Ramos (cell line): Measurements from ENCODE around the gene PTPRC.
"Not testable (repeated sequence)": the region's sequence is repeated elsewhere in the genome, so short reads cannot be mapped to it uniquely, and the experiment has no call there.

Experiments
- in situ Hi-C: fragments of 300-500 bp; cut with MboI; formaldehyde crosslinking; loops from one replicate; pipeline ENCODE4 v1.14.3; 2022; ENCODE audit warnings: low sequenced_read_pairs; ENCODE audit not compliant: unreplicated experiment

The PTPRC gene, protein sequence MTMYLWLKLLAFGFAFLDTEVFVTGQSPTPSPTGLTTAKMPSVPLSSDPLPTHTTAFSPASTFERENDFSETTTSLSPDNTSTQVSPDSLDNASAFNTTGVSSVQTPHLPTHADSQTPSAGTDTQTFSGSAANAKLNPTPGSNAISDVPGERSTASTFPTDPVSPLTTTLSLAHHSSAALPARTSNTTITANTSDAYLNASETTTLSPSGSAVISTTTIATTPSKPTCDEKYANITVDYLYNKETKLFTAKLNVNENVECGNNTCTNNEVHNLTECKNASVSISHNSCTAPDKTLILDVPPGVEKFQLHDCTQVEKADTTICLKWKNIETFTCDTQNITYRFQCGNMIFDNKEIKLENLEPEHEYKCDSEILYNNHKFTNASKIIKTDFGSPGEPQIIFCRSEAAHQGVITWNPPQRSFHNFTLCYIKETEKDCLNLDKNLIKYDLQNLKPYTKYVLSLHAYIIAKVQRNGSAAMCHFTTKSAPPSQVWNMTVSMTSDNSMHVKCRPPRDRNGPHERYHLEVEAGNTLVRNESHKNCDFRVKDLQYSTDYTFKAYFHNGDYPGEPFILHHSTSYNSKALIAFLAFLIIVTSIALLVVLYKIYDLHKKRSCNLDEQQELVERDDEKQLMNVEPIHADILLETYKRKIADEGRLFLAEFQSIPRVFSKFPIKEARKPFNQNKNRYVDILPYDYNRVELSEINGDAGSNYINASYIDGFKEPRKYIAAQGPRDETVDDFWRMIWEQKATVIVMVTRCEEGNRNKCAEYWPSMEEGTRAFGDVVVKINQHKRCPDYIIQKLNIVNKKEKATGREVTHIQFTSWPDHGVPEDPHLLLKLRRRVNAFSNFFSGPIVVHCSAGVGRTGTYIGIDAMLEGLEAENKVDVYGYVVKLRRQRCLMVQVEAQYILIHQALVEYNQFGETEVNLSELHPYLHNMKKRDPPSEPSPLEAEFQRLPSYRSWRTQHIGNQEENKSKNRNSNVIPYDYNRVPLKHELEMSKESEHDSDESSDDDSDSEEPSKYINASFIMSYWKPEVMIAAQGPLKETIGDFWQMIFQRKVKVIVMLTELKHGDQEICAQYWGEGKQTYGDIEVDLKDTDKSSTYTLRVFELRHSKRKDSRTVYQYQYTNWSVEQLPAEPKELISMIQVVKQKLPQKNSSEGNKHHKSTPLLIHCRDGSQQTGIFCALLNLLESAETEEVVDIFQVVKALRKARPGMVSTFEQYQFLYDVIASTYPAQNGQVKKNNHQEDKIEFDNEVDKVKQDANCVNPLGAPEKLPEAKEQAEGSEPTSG (N-terminal part only)

DNA sequence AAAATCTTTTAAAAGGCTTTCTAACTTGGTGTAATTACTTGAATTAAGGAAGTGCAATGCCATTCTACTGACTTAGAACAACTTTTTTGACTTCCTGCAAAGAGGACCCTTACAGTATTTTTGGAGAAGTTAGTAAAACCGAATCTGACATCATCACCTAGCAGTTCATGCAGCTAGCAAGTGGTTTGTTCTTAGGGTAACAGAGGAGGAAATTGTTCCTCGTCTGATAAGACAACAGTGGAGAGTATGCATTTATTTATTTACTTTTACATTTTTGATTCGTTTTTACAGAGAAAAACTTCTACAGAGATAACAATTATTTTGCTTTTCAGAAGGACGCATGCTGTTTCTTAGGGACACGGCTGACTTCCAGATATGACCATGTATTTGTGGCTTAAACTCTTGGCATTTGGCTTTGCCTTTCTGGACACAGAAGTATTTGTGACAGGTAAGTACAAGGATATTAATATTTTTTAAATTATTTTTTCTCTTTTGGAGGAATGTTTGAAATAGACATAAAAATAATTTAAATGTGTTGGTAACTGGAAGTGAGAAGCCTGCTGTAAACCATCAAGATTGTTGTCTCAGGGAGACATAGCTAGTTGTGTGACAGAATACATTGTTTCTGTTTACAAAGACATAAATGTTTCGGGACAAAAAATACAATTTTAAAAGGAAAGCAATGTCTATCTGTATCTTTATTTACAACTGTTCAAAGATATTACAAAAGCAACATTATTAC is at the start of gene PTPRC:
PTPRC (plus strand) TSS at position 147 of the 742 bp plus-strand sequence; CDS start at position 376, 229 bp downstream.
- in situ Hi-C loops, result loop anchor here (25.0 kb wide), 1 partner anchor 877 kb away; no protein-coding TSS in a partner anchor

DNA sequence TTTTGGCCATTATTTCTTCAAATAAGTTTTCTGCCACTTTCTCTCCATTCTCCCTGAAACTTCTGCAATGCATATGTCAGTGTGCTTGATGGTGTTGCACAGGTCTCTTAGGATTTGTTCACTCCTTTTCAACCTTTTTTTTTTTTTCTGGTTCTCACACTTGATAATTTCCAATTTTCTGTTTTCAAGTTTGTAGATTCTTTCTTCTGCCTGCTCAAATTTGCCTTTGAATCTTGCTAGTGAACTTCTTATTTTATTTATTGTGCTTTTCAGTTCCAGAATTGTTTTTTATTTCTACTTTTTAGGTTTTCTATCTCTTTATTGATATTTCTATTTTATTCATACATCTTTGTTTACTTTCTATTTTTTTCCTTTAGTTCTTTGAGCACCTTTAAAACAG is 48.4 kb upstream of the PTPRC start:
- in situ Hi-C loops, result no loop called here

DNA sequence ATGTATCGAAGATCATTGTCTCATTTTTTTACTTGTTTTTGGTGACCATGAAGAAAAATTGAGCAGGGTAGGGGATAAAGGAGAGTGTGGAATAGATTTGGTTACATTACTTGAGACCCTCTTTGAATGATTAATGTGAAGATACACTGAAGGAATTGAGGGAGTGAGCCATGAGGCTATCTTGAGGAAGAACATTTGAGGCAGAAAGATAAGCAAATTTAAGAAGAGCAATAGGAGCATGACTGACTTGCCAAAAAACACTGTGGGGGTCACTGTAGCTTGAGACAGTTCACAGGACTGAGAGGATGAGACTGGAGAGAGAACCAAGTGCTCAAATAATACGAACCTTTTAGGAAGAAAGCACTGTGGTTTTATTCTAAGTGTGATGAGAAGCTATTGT is 43.1 kb upstream of the PTPRC start:
- in situ Hi-C loops, result no loop called here

DNA sequence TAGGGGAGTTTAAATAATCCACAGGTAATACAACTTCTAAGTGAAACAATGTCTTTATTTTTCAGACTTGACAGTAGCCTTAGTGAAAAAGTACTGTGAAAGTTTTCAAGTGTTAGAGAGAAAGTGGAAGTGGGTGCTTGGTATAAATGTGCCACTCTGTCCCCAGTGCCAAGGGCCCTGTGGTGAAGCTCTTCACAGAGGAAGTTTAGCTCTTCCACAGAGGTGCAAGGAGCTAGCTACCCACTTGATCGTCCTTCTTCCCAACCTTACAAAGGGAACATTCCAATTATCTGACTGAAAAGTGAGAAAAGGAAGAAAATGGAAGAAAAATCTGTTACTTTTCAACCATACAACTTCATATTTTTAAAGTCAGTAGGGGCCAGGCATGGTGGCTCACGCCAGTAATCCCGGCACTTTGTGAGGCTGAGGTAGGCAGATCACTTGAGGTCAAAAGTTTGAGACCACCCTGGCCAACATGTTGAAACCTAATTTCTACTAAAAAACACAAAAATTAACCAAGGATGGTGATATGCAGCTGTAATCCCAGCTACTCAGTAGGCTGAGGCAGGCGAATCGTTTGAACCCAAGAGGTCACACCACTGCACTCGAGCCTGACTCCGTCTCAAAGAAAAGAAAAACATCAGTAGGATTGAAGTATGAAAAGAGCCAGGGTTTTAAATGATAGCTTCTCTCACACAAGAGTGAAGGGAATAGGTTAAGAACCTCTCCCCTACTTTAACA is 41.0 kb upstream of the PTPRC start:
- in situ Hi-C loops, result no loop called here

GRCh38 chr1:198598796-198599321 is 40.0 kb upstream of the PTPRC start:
- in situ Hi-C loops, result no loop called here

- in situ Hi-C loops, result no loop called here
These were observed 39.1 kb upstream of the PTPRC start for GRCh38 chr1:198599749-198600148.

DNA sequence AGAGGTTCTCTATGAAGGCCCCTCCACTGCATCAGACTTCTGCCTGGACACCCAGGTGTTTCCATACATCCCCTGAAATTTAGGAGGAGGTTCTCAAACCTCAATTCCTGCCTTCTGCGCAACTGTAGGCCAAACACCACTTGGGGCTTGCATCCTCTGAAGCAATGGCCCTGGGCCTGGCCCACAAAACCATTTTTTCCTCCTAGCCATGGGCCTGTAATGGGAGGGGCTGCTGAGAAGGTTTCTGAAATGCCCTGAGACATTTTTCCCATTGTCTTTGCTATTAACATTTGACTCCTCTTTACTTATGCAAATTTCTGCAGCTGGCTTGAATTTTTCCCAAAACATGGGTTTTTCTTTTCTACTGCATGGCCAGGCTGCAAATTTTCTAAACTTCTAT is 37.9 kb upstream of the PTPRC start:
- in situ Hi-C loops, result no loop called here

- in situ Hi-C loops, result not testable (repeated sequence)
These were observed 37.5 kb upstream of the PTPRC start for GRCh38 chr1:198601310-198601709.

DNA sequence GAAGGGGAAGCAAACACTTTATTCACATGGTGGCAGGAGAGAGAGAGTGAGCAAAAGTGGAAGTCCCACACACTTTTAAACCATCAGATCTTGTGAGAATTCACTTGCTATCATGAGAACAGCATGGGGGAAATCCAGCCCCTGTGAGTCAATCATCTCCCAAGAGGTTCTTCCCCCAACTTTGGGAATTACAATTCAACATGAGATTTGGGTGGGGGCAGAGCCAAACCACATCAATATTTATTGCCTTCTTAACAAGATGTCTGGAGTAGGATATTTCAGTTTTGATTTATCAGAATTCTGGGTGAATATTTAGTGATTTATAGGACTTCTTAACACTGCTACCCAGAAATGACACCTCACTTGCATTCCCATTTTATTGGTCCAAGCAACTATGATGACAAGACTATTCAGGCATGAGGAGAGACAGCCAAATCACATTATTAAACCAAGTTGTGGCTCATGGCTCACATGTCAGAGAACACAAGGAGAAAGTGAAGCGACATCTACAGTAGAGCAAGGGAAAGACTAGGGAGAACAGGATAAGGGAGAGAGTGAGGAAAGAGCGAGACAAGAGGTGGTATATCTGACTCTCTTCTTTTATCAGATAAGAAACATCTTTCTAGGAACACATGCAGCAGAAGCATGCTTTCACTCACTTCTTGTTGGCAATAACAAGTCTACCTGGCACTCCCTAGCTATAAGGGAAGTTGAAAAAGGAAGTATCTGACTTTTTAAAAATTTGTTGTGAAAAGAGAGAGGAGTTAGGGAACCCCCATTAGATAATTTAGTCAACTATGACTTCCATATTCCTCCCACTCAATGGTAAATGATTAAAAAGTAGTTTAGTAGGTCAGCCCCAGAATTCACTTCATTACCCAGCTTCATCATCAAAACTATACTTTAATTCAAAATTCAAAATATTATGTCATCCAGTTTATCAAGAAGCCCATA is 36.6 kb upstream of the PTPRC start:
- in situ Hi-C loops, result no loop called here

GRCh38 chr1:198604975-198605374 is 33.9 kb upstream of the PTPRC start:
- in situ Hi-C loops, result no loop called here

DNA sequence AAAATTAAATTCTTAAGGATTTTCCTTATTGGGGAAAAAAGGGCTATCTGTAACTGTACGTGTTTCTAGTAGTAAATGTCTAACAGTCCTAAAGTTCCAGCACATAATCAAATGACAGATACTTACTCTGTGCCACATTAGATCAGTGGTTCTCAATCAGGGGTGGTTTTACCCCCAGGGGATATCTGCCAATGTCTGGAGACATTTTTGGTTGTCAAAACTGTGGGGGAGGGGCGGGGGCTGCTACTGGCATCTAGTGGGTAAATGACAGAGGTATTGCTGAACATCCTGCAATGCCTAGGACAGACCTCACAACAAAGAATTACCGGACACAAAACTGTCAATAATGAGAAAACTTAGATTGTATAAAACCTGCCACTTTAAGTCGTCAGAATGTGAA is 33.4 kb upstream of the PTPRC start:
- in situ Hi-C loops, result no loop called here

GRCh38 chr1:198606020-198606438 is 32.8 kb upstream of the PTPRC start:
- in situ Hi-C loops, result no loop called here

DNA sequence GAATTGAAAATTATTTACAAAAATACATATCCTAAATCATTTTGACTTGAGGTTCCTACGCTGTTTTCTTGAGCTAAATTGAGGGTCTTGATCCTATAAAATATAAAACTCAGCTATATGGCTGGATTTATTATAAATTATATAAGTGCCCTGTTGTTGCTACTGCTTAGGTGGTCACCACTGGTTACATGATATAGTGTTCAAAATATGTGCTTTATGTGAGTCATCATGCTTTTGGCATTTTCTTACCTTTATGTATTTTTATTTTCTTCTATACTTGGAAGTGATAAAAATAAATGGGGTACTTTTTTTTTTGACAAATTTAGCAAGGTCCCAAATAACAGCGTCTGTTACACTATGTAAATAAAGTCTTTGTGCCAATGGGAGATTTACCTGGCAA is 31.1 kb upstream of the PTPRC start:
- in situ Hi-C loops, result no loop called here

DNA sequence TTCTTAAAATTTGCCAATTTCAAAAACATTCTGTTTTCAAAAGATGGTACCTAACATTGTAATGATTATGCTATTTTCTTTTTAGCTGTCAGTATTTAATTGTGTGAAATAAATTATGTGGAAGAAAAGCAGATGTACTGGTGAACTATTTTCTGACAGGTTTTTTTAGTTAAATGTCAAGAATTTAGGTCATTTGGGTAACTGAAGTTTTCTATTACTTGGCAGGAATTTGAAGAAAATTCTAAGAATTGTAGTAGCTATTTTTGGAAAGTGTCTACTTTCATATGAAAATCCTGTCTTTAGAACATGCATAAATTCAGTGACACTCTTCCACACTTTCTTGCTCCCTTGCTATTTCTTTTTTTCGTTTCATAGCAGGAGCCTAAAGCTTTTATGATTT is 28.5 kb upstream of the PTPRC start:
- in situ Hi-C loops, result no loop called here

GRCh38 chr1:198611219-198611618 is 27.6 kb upstream of the PTPRC start:
- in situ Hi-C loops, result no loop called here

- in situ Hi-C loops, result no loop called here
These were observed 26.2 kb upstream of the PTPRC start for GRCh38 chr1:198612471-198613260.

- in situ Hi-C loops, result no loop called here
These were observed 21.4 kb upstream of the PTPRC start for GRCh38 chr1:198617406-198617805.
